Inferior parietal cortex (tissue), 1 donor: ENCODE data around the gene SEPTIN3.
A peak's percentile ranks its signal among the peaks of the same experiment; 100 is the strongest.
"Not testable (repeated sequence)": the region's sequence is repeated elsewhere in the genome, so short reads cannot be mapped to it uniquely, and the experiment has no call there.

Experiments used
- DNase-seq: peaks from one replicate; pipeline ENCODE4 v3.0.0-alpha.2; 2016; ENCODE audit errors: extremely low spot score

SEPTIN3 gene

DNA sequence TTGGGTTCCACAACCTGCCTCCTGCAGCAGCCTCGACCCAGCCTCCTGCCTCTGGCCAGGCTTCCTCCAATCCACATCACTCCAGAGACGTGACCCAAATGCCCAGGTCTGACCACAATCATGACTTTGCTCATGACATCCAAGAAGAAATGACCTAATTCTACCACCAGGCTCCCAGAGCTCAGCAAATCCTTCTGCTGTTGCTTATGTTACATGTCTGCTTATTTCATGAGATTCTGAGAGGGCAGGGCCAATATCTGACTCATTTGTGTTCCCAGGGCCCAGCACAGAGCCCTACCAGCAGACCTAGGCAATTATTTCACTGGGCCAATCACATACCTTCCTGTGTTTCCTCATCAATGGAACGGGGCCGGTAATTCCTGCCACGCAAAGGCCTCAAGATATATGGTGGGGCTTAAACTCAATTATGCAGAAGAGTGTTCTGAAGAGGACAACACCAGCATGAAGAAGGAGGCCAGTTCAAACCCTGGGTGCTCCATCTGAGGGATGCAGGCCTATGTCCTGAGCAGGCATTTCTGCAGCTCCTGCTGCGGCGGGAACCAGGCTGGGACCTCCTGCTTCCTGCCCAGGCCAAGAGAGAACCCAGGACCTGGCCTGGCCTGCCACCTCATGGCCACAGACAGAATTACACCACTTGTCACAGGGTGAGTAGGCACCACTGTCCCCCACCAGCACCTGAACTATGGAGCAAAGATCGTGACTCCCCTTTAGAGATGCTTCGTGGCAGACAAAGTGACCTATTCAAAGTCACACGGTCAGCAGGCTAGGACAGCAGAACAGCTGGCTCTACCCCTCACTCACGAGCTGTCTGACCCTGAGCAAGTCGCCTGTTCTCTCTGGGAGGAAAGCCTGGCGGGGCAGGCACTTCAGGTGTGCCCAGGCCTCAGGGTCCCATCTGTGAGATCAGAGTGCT lies 28.1 kb upstream of the SEPTIN3 start:
- DNase-seq = peak; percentile 88

DNA sequence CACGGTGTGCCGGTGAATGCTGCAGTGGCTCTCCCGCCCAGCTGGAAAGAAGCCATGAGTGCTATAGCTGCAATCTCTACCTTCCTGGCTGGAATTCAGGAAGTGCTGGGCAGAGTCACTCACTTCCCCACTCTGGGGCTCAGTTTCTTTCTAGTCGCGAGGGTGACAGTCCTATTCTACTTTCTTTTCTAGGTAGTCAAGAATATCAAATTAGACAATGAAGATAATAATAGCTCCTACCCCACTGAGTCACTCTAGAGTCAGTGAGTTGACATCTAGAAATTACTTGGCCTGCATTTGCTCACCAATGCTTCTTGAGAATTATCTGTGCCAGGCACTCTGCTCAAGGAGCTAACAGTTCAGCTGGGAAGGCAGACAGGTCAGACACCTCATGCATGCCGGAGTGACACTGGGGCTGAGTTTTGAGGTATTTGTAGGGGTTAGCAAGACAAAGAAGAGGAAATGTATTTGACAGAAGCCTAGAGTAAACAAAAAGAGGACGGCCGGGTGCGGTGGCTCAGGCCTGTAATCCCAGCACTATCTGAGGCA lies 25.5 kb upstream of the SEPTIN3 start:
- DNase-seq = no peak

DNA sequence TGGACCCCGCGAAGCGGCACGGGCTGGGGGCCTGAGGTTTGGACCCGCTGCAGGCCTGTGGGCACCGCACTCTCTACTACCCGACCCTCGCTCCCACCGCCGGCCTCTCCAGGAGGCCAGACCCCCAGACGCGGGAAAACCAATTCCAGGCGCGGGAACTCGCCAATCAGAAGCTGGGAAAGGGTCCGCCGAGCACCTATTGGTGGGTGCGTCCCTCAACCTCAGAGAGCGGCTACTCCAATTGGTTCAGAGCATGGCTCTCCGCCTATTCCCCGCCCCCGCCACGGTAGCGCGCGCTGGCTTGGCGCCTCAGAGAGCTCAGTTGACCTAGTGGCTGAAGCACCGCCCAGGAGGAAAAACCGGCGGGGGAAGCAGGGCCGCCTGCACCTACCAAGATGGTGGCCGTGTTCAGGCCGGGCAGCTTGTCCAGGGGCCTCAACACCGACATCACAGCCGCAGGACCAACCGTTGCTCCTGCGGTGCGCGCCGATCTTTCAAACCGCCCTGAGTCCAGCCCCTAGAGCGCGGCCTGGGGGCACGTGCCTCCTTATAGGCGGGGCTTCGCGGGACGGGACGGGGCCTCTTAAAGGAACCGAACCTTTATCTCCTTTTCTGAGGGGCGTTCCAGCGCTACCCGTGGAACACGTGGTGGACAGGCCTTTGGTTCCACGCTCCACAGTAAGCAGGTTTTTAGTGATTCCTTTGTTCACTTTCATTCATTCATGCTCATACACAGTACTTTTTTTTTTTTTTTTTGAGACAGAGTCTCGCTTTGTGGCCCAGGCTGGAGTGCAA lies 22.4 kb upstream of the SEPTIN3 start, which contains the start of gene CENPM:
Gene CENPM (minus strand): TSS at position 524 of the 795 bp plus-strand sequence. CDS start 76 bp downstream, at position 448.
- DNase-seq = peak; percentile 87

DNA sequence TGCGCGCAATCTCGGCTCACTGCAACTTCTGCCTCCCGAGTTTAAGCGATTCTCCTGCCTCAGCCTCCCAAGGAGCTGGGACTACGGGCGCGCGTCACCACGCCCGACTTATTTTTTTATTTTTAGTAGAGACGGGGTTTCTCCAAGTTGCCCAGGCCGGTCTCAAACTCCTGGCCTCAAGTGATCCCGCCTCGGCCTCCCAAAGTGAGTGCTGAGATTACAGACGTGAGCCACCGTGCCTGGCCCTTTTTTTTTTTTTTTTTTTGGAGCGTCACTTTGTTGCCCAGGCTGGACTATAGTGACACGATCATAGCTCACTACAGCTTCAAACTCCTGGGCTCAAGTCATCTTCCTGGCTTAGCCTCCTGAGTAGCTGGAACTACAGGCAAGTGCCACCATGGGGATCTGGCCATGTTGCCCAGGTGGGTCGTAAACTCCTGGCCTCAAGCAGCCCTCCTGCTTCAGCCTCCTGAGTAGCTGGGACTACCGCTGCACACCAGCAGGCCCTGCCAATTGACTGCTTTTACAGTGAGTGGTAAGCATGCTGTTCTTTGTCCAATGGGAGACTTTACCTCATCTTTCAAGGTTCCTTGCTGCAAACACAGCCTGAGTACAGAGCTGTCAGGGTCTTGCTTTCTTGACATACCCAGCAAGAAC lies 21.7 kb upstream of the SEPTIN3 start:
- no peak for DNase-seq

DNA sequence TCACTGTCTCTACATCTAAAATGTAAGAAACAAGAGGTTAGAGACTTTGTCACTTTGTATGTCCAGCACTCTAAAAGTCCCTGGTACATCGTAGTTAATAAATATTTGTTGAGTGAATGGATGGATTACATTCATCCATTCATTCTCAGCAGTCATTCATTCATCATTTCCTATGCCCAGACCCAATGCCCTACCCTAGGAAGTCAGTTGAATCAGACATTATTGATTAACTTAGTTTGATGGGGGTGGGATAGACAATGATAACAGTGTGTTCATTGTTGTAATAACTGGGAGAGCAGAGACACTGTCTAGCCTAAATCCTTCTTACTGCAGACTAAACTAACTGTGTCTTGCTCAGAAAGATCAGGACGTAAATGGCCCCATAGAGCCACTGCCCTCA lies 21.1 kb upstream of the SEPTIN3 start:
- DNase-seq = no peak

DNA sequence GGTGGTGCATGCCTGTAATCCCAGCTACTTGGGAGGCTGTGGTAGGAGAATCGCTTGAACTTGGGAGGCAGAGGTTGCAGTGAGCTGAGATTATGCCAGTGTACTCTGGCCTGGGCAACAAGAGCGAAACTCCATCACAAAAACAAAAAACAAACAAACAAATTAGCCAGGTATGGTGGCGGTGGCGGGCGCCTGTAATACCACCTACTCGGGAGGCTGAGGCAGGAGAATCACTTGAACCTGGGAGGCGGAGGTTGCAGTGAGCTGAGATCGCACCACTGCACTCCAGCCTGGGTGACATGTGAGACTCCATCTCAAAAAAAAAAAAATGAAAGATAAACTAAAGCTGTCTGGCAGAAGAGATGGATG lies 20.3 kb upstream of the SEPTIN3 start:
- not testable (repeated sequence) for DNase-seq

DNA sequence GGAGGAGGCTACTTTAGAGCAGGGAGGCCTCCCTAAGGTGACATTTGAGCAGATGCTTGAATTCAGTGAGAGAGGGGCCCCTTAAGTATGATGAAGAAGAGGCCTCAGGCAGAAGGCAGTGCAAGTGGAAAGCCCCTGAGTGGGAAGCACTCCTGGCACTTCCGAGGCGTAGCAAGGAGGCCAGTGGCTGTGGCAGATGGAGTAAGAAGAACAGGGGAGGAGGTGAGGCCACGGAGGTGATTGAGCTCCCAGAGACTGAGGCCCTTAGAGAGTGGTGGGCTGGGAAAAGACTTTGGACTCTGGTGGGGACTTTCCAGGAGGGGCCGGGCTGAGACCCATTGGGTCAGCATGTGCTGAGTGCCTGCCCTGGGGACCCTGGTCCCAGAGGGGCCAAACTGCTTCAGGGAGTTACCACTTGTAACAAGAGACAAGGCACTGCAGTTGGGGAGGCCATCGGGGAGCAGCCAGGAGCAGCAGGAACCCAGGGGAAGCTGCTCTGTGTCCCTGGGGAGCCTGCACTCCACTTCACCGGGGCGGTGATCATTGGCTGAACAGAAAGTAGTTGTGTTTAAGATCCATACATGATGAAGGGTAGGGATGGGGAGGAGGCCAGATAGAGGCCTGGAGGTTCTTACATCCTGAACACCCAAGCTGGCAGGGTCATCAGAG lies 19.8 kb upstream of the SEPTIN3 start:
- DNase-seq = no peak

DNA sequence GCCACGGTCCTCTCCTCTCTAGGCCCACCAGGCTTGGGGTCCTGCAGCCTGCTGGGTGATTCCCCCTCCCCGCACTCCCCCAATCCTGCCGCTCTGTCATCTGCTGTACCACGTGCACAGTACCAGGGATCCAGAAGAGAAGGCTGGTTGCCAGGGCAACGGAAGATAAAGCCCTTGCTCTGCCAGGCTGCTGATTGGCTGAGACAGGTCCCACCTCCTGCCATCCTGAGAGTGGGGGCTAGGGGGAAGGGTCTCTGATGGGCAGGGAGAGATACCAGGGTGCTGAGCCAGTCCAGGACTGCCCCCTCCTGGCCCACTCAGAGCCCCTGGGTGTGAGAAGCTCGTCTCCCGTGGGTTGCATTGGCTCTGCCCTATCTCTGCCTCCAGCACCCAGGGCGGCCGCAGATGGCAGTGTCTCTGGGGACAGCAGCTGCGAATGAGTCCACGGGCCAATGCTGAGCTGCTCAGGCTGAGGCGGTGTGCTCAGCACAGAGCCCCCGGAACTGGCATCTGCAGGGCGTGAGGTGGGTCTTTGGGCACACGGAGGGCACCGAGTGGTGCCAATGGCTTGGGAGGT lies 17.3 kb upstream of the SEPTIN3 start, which contains the start of gene SMIM45:
Gene SMIM45 (plus strand): TSS at position 253 of the 577 bp plus-strand sequence.
- peak; percentile 90 for DNase-seq

DNA sequence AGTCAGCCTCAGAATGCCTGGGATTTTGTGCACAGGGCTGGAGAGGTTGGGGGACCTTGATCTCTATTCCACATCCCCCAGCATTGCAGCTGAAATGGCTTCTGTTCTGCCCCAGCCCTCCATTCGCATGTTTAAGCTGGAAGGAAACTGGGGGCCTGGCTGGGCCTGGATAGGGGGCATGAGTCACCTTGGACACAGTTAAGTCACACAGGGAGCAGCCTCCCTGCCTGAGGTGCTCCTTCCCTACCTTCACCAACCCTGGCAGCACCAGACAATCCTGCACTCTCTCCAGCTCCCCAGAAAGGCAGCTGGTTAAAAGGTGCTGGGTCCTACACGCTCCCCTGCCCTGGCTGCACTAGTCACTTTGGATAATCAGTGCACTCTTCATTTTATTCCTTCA lies 16.5 kb upstream of the SEPTIN3 start:
- no peak for DNase-seq

DNA sequence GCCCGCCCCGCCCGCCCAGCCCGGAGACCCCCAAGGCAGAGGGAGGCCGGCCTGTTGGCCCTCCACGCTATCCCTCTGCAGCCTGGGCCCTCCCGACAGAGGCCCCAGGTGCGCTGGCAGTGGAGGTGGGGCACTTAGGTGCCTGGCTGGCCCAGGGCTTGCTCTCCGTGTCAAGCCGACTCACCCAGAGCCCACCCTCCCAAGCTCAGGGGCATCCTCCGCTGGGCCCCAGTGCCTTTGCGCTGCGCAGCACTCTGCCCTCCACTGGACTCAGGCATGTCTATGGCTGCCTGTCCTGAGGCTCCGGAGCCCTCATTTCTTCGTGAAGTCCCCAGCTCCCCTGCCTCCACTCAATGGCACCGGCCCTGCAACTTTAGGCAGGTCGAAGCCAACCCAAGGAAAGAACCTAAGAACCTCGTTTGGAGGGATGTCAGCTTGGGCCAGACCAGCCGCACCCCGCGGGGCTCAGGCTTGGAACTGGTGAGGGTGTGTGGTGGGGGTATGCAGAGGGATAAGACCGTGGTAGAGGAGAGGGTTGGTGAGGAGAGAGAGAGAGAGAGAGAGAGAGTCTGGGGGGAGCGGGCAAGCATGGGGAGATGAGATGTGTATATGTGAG lies 11.2 kb upstream of the SEPTIN3 start:
- DNase-seq = no peak

DNA sequence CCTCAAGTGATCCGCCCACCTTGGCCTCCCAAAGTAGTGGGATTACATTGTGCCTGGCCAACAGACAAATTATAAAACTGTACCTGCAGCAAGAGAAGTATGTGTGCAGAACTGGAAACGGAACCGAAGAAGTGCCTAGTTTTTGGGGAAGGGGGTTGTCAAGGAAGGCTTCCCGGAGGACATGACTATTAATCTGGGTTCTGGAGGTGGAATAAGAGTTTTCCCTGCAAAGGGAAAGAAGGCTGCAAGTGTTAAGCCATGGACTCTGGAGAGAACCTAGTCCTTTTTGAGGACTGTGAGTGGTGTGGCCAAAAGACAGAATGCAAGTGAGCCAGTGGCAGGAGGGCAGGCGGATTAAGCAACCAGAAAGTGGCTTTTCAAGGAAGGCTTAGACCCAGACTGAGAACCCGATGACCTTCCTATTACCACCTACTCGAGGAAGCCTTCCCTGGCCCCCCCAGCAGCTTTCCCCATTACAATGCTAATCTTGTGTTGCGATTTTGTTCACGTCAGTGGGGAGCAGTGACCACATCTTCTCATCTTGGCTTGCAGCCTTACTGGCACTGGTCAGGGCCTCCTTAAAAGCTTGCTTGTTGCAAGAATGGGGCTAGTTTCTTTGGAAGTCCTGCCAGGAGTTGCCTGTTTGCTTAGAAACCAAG lies 5.7 kb upstream of the SEPTIN3 start:
- DNase-seq = peak; percentile 61

DNA sequence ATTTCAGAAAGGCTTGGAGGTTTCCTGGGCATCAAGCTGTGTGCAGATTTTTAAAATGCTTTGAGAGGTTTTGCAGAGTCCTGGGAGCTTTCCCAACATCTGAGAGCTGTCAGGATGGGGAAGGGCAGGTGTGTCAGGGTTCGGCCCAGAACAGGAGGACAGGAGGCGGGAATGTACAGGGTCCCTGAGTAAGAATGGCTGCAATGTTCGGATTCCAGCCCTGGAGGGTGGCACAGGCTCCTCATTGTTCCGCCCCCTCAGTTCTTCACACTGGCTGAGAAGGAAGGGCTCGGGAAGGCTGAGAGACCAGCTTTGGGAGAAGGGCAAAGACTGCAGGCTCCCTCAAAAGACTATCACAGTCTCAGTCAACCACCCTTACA lies 5.1 kb upstream of the SEPTIN3 start:
- DNase-seq = no peak

DNA sequence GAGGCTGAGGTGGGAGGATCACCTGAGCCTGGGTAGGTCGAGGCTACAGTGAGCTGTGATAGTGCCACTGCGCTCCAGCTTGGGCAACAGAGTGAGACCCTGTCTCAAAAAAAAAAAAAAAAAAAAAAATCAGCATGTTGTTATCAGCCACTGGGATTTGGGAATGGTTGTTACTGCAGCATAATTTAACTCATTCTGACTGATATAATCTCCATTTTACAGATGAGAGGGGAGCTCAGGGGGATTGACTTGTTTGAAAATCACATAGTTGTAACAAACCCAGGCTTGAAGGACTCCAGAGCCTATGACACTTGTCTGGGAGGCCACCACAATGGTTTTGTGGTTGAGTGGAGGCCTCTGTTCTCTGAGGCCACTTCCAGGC lies 3.0 kb upstream of the SEPTIN3 start:
- DNase-seq = no peak

DNA sequence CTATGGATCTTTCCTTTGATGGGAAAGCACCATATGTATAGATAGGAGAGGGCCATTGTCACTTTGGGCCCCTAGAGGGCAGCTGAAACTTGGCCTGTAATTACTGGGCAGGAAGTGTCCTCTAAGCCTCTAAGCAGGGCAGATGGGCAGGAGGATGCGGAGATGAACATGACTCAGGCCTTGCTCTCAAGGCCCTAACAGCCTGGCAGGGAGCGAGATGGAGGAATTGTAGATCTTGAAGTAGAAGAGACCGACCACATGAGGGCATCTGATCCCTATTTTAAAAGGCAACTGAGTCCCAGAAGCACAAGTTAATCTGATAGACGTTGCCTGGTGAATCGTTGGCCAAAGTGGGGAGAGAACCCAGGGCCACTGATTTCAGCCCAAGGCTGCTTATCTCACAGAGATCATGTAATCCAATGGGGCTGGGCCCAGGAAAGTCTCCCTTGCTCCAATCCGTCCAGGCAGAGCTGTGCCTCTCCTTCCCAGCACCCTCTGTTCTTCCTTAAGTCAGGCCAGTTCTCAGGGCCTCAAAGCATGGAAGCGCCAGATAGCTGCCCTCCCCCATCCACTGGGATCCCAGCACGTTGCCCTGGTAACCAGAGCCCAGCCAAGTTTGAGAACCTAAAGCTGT lies 2.5 kb upstream of the SEPTIN3 start:
- DNase-seq = peak; percentile 65

DNA sequence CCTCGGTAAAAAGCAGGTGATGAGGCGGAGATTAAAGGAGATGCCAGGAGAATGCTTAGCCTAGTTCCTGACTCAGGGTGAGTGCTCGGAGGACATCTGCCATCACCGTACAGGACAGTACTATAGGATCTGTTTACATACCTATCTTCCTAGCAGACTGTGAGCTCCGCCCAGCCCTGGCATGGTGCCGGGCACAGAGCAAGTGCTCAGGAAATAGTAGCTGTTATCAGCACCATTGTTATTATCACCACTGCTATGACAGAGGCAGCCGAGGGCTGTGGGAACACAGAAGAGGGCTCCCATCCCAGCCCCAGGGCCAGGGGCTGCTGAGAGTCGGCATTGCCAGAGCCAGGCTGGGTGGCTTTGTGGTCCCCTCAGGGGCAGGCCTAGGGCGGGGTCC lies 642 bp upstream of the SEPTIN3 start:
- no peak for DNase-seq

DNA sequence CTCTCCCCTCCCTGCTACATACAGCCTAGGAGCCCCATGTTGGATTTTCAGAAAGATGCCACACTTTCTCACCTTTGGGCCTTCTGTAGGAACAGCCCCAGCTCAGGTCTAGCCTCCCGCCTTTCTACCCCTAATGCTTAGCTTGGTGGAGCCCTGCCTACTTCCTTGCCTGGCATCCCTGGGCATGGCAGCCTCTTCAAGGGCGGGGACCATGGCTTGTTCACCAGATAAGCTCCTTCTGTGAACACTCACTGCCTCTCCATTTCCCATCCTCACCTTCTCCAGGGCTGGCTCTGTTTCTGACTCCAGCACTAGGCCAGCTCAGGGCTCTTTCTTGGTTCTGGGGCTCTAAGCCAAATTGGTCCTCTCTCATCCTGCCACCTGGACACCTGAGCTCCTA lies 1.4 kb downstream of the SEPTIN3 start:
- DNase-seq = no peak

DNA sequence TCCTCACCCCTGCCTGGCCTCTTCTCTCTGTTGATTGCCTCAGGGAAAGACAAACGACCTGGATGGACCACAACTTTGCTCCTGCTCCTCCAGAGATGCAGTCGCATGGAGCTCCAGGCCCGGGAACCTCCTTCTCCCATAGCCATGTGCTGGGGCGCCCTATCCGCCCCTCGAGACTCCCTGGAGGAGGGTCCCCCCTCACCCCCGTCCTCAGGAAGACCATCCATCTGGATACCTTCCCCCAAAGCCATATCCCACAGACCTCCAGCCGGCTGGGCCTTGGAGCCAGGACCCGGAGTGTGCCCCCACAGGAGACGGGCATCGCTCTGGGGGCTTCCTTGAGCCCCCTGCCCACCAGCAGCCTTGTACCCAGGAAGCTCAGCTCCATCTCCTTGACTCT lies 2.2 kb downstream of the SEPTIN3 start:
- no peak for DNase-seq

DNA sequence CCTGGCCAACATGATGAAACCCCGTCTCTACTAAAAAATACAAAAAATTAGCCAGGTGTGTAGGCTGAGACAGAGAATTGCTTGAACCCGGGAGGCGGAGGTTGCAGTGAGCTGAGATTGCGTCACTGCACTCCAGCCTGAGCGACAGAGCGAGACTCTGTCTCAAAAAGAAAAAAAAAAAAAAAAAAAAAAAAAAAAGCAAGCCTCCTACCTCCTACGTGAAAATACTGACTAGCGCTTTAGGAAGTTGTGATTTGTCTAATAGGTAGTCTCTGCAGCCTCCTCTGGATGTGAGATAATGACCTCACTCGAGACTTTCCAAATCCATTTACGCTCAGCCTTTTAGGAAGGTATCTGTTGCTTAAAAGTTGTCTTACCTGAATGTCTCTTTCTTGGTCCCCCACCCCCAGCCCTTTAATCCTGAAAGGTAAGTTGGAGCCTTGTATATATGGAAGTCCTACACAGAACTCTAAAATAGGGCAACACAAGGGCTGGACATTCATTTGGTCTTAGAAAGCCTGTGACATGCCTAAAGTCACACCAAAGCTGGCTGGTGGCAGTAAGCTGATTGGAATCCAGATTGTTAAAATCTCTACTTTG lies 5.5 kb downstream of the SEPTIN3 start:
- DNase-seq = no peak
